Fibroblast of skin of right biceps (primary cell): ENCODE results near the gene METTL15.
"Not testable (repeated sequence)": the region's sequence is repeated elsewhere in the genome, so short reads cannot be mapped to it uniquely, and the experiment has no call there.

ENCODE experiments used
- DNase-seq: peaks from one replicate; pipeline ENCODE4 v3.0.0-alpha.2; 2013

Gene METTL15

GRCh38 chr11:28223577-28223976 lies 115.4 kb downstream of the METTL15 start:
- no peak for DNase-seq

- DNase-seq, result no peak
Observed at GRCh38 chr11:28223994-28224393, 115.8 kb downstream of the METTL15 start.

GRCh38 chr11:28227460-28227859 lies 119.3 kb downstream of the METTL15 start:
- DNase-seq, result no peak

GRCh38 chr11:28228196-28228895 lies 120.2 kb downstream of the METTL15 start:
- peak; percentile 79 for DNase-seq

GRCh38 chr11:28231475-28231874 lies 123.3 kb downstream of the METTL15 start:
- DNase-seq, result peak; percentile 18

GRCh38 chr11:28232649-28233048 lies 124.5 kb downstream of the METTL15 start:
- DNase-seq, result no peak

GRCh38 chr11:28241760-28242159 lies 133.6 kb downstream of the METTL15 start:
- no peak for DNase-seq

GRCh38 chr11:28242596-28242995 lies 134.4 kb downstream of the METTL15 start:
- no peak for DNase-seq

- DNase-seq, result no peak
Observed at GRCh38 chr11:28243061-28243460, 134.9 kb downstream of the METTL15 start.

GRCh38 chr11:28243581-28243980 lies 135.4 kb downstream of the METTL15 start:
- peak; percentile 81 for DNase-seq

- peak; percentile 79 for DNase-seq
Observed at GRCh38 chr11:28245131-28245530, 136.9 kb downstream of the METTL15 start.

- DNase-seq, result no peak
Observed at GRCh38 chr11:28250192-28250591, 142.0 kb downstream of the METTL15 start.

- DNase-seq, result no peak
Observed at GRCh38 chr11:28251257-28251656, 143.1 kb downstream of the METTL15 start.

- peak; percentile 32 for DNase-seq
Observed at GRCh38 chr11:28257761-28258160, 149.6 kb downstream of the METTL15 start.

GRCh38 chr11:28259177-28259843 lies 151.1 kb downstream of the METTL15 start:
- no peak for DNase-seq

GRCh38 chr11:28268925-28269324 lies 160.7 kb downstream of the METTL15 start:
- no peak for DNase-seq

GRCh38 chr11:28269586-28269985 lies 161.4 kb downstream of the METTL15 start:
- DNase-seq, result no peak

- not testable (repeated sequence) for DNase-seq
Observed at GRCh38 chr11:28272247-28272646, 164.1 kb downstream of the METTL15 start.

GRCh38 chr11:28274216-28274615 lies 166.0 kb downstream of the METTL15 start:
- no peak for DNase-seq

- peak; percentile 1 for DNase-seq
Observed at GRCh38 chr11:28284196-28284595, 176.0 kb downstream of the METTL15 start.

GRCh38 chr11:28289444-28289843 lies 181.3 kb downstream of the METTL15 start:
- peak; percentile 3 for DNase-seq

GRCh38 chr11:28290995-28291394 lies 182.8 kb downstream of the METTL15 start:
- not testable (repeated sequence) for DNase-seq

GRCh38 chr11:28296426-28296825 lies 188.2 kb downstream of the METTL15 start:
- no peak for DNase-seq

- DNase-seq, result no peak
Observed at GRCh38 chr11:28298209-28298608, 190.0 kb downstream of the METTL15 start.
